Upper lobe of left lung (tissue), 6 donors: Measurements from ENCODE around the gene EREG. TPM values are rescaled to one million over a fixed set of nuclear protein-coding genes. Genes with fewer than 3 reads are reported as not detected.
A peak's percentile ranks its signal among the peaks of the same experiment; 100 is the strongest.

Experiments
- ATAC-seq, 2 donors: fragments of 200-7000 bp; cut with Tn5 transposase; one replicate each; pipeline ENCODE4 v1.9.1; 2022; ENCODE audit warnings: mild to moderate bottlenecking in 2 of 2, moderate library complexity in 2 of 2; ENCODE audit not compliant: low FRiP score in 2 of 2
- DNase-seq, 2 donors: peaks; one replicate each; pipeline ENCODE4 v3.0.0-alpha.2; 2019 to 2020
- H3K27ac ChIP-seq, 4 donors: fragments of 200-600 bp; sonication (generic); one replicate each; pipeline ENCODE4 v1.5.1; 2016 to 2019
- H3K27me3 ChIP-seq, 4 donors: fragments of 200-600 bp; sonication (generic); one replicate each; pipeline ENCODE4 v1.5.1; 2017 to 2019
- H3K36me3 ChIP-seq, 4 donors: fragments of 200-600 bp; sonication (generic); one replicate each; pipeline ENCODE4 v1.5.1; 2016 to 2019
- H3K4me1 ChIP-seq, 4 donors: fragments of 200-600 bp; sonication (generic); one replicate each; pipeline ENCODE4 v1.5.1; 2018 to 2019
- H3K4me3 ChIP-seq, 4 donors: fragments of 200-600 bp; sonication (generic); one replicate each; pipeline ENCODE4 v1.5.1; 2017 to 2019; ENCODE audit warnings: mild to moderate bottlenecking in 2 of 4, moderate library complexity in 1 of 4
- H3K9me3 ChIP-seq, 4 donors: fragments of 200-600 bp; sonication (generic); one replicate each; pipeline ENCODE4 v1.5.1; 2018 to 2019
- CTCF ChIP-seq, 6 experiments: fragments of 450-650 bp in 4 of 6; fragments of 200-600 bp in 2 of 6; sonication (generic) in 2 of 6; IDR thresholded peaks; one replicate each; pipeline ENCODE4 v1.5.1; 2016 to 2019; ENCODE audit warnings: antibody characterized with exemption in 6 of 6
- EP300 ChIP-seq, 4 donors: sonication (generic); formaldehyde crosslinking; IDR thresholded peaks; one replicate each; pipeline ENCODE4 v1.5.1; 2017; ENCODE audit warnings: antibody characterized with exemption in 4 of 4, control low read depth in 2 of 4
- POLR2A ChIP-seq, 4 donors: fragments of 450-650 bp; IDR thresholded peaks; one replicate each; pipeline ENCODE4 v1.5.1; 2016 to 2017; ENCODE audit warnings: antibody characterized with exemption in 4 of 4, mild to moderate bottlenecking in 2 of 4
- POLR2AphosphoS5 ChIP-seq, 2 donors: sonication (generic); formaldehyde crosslinking; IDR thresholded peaks; one replicate each; pipeline ENCODE4 v1.5.1; 2017; ENCODE audit warnings: antibody characterized with exemption in 2 of 2
- WGBS, 2 donors: methylation state at CpG; one replicate each; pipeline ENCODE4 v1.1.5; 2017 to 2018; 5-methylcytosine and 5-hydroxymethylcytosine counted together
- total RNA-seq, 6 donors: library from RNA; depleted of rRNA in 4 of 6; stranded (reverse); fragments of >200 nt in 4 of 6; gene quantifications; one replicate each; pipeline versions ENCODE4 v1.1.0 to v1.2.1, GENCODE V29; 2016 to 2021
- donor health status: DM: no; HTN: no; CAD: no; lungs with moderate emphysema.
- donor health status: DM: no; HTN: yes; CAD: no; lungs with severe emphysema.

Gene EREG
- total RNA-seq, 6 donors from 2014 or later = 0.94 to 3.7 (median 1.1) TPM

DNA sequence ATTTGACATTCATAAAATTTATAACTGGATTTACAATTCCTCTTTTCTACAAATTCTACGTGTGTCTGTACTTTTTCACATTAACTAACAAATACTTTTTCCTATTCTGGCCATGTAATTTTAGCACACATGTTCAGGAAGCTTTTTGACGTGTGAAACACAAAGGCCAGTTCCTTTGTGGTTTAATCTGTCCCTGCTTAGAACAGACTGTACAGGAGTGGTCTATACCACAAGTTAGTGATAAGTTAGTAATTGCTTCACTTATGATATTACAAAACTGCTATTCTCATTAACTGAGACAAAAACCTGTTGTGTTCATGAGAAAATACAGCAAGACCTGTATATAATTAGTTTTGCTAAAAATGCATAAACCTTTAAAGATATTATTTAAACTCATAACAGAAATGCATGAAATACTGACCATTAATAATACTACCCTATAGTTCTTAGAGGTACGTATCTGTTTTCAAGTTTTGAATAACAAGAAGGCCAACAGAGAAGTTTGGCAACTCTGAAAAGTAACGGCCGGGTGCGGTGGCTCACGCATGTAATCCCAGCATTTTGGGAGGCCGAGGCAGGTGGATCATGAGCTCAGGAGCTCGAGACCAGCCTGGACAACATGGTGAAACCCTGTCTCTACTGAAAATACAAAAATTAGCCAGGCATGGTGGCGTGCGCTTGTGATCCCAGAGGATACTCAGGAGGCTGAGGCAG is 66.3 kb downstream of the EREG start:
- Histone ChIP-seq H3K9me3 (no peaks in the 10 kb centered on the region), H3K4me3 (no peak overlapping the region), H3K27me3 (no peaks in the 10 kb centered on the region), H3K27ac (peak overlapping the region in 1 of 4 donors; percentile 35), H3K36me3 (no peaks in the 10 kb centered on the region), H3K4me1 (no peaks in the 10 kb centered on the region)
- WGBS, 2 donors = 62 to 72% methylated on average over 11 of the region's 11 CpGs
- ATAC-seq (peak in 1 of 2 donors; percentile 31), DNase-seq (no peak)
- TF ChIP-seq POLR2AphosphoS5 (IDR thresholded peaks at IDR 0.05) (peak in 1 of 2 donors; percentile 60), EP300 (IDR thresholded peaks at IDR 0.05) (peak in 3 of 4 donors; percentile 75 to 94 (median 90)), CTCF (IDR thresholded peaks at IDR 0.05) (no peak), POLR2A (IDR thresholded peaks at IDR 0.05) (no peak)

DNA sequence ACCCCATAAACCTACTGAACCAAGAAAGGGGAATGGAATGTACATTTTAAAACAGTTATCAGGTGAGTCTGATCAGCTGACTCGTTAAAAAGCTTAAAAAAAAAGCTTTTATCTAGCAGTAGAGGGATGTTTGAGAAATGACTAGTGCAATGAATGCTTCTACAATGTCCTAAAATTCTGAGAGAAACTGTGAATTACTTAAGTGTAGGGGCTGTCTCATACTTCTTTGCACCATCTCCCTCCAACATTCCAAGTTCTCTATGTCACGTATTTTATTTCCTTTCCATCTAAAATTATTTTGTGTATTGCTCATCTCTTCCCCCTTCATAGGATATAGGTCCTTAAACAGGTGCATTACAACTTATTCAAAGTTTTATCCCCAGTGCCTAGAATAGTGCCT is 68.1 kb downstream of the EREG start:
- H3K9me3 ChIP-seq = no peaks in the 10 kb centered on the region
- no peaks in the 10 kb centered on the region for H3K27me3 ChIP-seq
- H3K4me1 ChIP-seq = no peaks in the 10 kb centered on the region
- ATAC-seq (no peak), DNase-seq (no peak)
- H3K27ac ChIP-seq = no peak overlapping the region
- no peak for TF ChIP-seq POLR2AphosphoS5 (IDR thresholded peaks at IDR 0.05)
- no peak for TF ChIP-seq EP300 (IDR thresholded peaks at IDR 0.05)
- no peak for TF ChIP-seq CTCF (IDR thresholded peaks at IDR 0.05)
- no peak for TF ChIP-seq POLR2A (IDR thresholded peaks at IDR 0.05)
- 80 to 85% methylated on average over 2 of the region's 2 CpGs for WGBS, 2 donors
- H3K4me3 ChIP-seq = no peak overlapping the region
- no peaks in the 10 kb centered on the region for H3K36me3 ChIP-seq

DNA sequence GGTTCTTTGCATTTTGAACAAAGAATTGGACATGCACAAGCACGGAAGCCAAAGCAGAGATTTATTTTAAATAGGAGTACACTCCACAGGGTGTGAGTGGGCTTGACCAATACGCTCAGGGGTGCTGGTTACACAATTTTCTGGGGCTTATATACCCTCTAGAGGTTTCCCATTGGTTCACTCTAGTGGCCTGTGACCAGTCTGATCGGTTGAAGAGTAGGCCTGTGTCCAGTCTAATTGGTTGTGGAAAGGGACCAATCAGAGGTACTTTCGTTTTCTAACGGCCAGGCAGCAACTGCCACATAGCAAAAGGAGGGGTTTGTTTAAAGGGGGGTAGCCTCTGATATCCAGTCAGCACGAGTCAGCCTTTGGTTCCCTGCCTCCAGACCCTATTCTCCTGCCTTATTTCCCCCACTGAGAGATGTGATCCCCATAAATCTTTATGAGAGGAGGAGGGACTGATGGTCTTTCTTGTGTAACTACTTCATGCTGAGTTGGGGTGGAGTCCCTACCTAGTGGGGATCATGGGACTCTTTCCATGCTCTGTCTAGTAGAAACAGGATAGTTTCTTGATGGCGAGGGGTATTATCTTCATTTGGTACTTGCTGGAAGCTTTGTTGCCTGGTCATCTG is 68.7 kb downstream of the EREG start:
- H3K27me3 ChIP-seq = no peaks in the 10 kb centered on the region
- 76 to 97% methylated on average over 7 of the region's 7 CpGs for WGBS, 2 donors
- no peak for TF ChIP-seq EP300 (IDR thresholded peaks at IDR 0.05)
- no peak for ATAC-seq
- no peaks in the 10 kb centered on the region for H3K36me3 ChIP-seq
- H3K4me1 ChIP-seq = no peaks in the 10 kb centered on the region
- no peak for DNase-seq
- H3K9me3 ChIP-seq = no peaks in the 10 kb centered on the region
- no peak overlapping the region for H3K4me3 ChIP-seq
- H3K27ac ChIP-seq = no peak overlapping the region

GRCh38 chr4:74435296-74435695 is 70.4 kb downstream of the EREG start:
- TF ChIP-seq POLR2A (IDR thresholded peaks at IDR 0.05) (no peak), POLR2AphosphoS5 (IDR thresholded peaks at IDR 0.05) (no peak), CTCF (IDR thresholded peaks at IDR 0.05) (no peak), EP300 (IDR thresholded peaks at IDR 0.05) (no peak)
- H3K27me3 ChIP-seq = no peaks in the 10 kb centered on the region
- 50 to 65% methylated on average over 1 of the region's 1 CpG for WGBS, 2 donors
- DNase-seq (no peak), ATAC-seq (no peak)
- no peaks in the 10 kb centered on the region for H3K9me3 ChIP-seq
- no peak overlapping the region for H3K4me3 ChIP-seq
- no peak overlapping the region for H3K27ac ChIP-seq
- no peaks in the 10 kb centered on the region for H3K4me1 ChIP-seq
- no peaks in the 10 kb centered on the region for H3K36me3 ChIP-seq

- no peak for ATAC-seq
- DNase-seq = no peak
- WGBS, 2 donors = 94 to 96% methylated on average over 3 of the region's 3 CpGs
- TF ChIP-seq POLR2AphosphoS5 (IDR thresholded peaks at IDR 0.05) (no peak), CTCF (IDR thresholded peaks at IDR 0.05) (no peak), EP300 (IDR thresholded peaks at IDR 0.05) (no peak), POLR2A (IDR thresholded peaks at IDR 0.05) (no peak)
- Histone ChIP-seq H3K4me1 (no peaks in the 10 kb centered on the region), H3K4me3 (no peak overlapping the region), H3K9me3 (no peaks in the 10 kb centered on the region), H3K27me3 (no peaks in the 10 kb centered on the region), H3K27ac (no peak overlapping the region), H3K36me3 (no peaks in the 10 kb centered on the region)
These were observed 72.9 kb downstream of the EREG start for GRCh38 chr4:74437866-74438265.

Other genes with a start within 250 kb of the EREG start
- gene MTHFD2L, start 207.0 kb upstream of the EREG start, total RNA-seq = 10 to 100 TPM in 5 of 6 donors, 1 to 10 TPM in 1; 4.9 to 23.6 (median 12.8) TPM
- gene EPGN, start 56.7 kb upstream of the EREG start, total RNA-seq = 1 to 10 TPM in 2 of 6 donors, under 1 TPM in 2, not detected in 2; 0.34 to 7.1 (median 0.94) TPM
- 10 to 100 TPM; 13.6 to 54.7 (median 37.0) TPM for gene AREG, start 80.0 kb downstream of the EREG start, total RNA-seq